HG03066 (cell line): ENCODE measurements around the gene ABR.

ENCODE experiments used
- ATAC-seq: cut with Tn5 transposase; IDR thresholded peaks from one replicate; pipeline ENCODE4 v1.9.1; 2021; ENCODE audit warnings: low read depth; ENCODE audit not compliant: unreplicated experiment

Gene ABR

DNA sequence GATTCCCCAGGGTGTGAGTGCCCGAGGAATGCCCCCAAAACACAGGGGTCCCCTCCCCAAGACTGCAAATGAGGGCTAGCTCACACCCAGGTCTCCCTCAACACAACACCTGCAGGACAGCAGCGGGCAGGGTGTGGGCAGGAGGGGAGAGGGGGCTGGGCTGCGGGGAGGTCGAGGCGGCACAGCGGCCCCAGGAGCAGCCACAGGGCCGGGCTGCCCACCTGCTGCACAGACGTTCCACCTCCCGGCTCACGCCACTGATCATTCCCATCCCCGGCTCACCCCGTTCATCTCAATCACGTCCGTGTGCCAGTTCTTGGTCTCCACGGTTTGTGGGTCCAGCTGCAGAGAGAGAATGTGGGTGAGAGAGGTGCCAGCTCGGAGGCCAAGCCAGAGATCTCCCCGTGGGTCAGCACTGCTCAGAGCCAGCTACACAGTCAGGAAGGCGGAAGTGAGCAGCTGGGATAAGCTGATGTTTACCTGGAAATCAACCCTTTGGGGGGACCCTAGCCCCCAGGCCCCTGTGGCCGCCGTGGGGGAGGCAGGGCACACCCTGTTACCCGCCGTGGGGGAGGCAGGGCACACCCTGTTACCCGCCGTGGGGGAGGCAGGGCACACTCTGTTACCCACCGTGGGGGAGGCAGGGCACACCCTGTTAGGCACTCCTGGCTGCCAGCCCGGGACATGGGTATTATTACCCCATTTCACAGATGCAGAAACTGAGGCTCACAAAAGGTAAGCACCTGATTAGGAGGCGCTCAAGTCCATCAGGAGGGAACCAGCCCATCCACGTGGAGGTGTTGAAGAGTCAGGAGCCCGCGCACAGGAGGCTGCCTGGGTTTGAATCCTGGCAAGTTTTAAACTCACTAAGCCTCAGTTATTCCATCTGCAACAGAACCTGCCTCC lies 166.7 kb downstream of the ABR start:
- ATAC-seq = no peak

DNA sequence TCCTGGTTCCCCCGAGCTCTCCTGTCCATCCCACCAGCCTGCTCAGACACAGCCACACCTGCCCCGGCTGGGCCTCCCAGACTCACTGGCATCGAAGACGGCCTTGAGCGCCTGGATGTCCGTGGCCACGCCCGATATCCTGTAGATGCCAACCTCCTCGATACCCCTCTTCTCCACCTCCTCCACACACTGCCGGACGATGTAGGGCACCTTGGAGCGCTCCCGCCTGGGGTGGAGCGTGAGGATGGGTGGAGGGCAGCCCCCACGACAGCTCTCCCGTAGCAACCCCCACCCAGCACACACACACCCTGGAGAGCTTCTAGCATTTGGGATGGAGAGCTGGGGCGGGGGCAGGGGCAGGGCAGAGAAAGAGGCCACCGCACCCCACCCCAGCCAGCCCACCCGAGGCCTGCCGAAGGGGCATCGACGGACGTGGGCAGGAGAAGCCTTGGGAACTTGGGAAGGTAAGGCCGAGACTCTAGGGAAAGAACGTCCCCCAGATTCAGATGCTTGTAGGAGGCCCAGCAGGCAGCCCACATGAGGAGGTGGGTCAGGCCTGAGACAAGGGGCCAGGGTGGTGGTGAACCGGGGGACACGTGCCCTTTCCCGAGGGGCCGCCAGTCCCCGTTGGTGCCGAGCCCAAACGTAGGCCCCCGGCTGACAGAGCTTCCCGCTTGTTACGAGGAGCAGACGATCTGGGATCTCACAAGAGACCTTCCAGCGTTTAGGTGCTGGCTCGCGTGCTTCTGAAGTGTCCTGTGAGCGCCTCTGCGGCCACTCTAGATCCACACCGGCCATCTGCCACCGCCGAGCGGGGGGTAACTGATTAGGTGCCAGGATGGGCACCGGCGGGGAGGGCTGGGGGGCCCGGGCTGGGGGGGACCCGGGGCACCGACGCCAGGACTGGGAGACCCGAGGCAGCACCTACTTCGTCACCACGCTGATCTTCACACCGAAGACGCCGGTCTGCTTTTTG lies 167.7 kb downstream of the ABR start:
- ATAC-seq = no peak

- ATAC-seq = no peak
These were observed 168.6 kb downstream of the ABR start for GRCh38 chr17:1011138-1011537.

- ATAC-seq = no peak
These were observed 169.2 kb downstream of the ABR start for GRCh38 chr17:1010586-1010985.

DNA sequence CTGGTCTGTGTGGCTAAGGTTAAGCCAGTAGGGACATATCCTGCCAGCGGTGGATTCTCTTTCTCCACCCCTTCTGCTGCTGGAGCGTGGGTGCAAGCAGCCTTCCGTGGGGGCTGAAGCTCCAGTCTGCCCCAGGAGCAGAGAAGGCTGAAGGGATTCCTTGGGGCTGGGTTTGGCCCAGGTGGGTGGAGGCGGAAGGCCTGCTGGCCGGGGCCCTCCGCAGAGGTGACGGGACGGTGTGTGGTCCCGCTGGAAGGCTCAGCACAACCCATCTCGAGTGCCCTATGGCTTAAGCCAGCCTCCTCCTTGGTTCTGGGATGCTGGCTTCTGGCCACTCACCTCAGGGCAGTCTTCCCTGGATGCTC lies 169.7 kb downstream of the ABR start:
- ATAC-seq = no peak

GRCh38 chr17:1009229-1010085 lies 170.3 kb downstream of the ABR start:
- ATAC-seq = no peak

- no peak for ATAC-seq
These were observed 171.6 kb downstream of the ABR start for GRCh38 chr17:1008008-1008761.

GRCh38 chr17:1007310-1008007 lies 172.3 kb downstream of the ABR start:
- ATAC-seq = no peak

GRCh38 chr17:1006054-1006453 lies 173.7 kb downstream of the ABR start:
- ATAC-seq = no peak

DNA sequence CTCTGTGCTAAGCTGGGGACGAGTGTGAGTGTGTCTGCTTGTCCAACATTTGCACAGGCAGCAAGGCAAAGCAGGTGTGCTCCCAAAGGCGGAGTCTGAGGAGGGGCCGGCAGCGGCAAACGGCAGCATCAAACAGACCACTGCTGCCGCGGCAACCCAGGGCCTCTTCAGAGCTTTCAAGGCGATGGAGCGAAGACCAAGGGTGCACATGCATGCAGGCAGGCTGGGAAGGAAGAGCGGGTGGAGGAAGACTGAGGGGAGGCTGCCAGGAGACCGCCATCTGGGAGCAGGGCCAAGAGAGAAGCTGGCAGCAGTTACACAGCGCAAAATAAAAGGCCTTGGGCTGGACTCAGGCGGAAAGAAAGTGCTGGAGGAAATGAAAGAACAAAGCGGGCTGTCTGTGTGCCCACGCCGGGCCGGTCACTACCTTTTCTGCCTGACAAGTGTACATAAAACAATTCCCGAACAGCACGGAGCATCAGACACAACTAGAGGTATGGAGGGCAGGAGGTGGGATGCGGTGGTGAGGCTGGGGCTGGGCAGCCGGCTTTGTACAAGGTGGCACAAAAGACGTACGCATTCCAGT lies 174.3 kb downstream of the ABR start:
- ATAC-seq = no peak

DNA sequence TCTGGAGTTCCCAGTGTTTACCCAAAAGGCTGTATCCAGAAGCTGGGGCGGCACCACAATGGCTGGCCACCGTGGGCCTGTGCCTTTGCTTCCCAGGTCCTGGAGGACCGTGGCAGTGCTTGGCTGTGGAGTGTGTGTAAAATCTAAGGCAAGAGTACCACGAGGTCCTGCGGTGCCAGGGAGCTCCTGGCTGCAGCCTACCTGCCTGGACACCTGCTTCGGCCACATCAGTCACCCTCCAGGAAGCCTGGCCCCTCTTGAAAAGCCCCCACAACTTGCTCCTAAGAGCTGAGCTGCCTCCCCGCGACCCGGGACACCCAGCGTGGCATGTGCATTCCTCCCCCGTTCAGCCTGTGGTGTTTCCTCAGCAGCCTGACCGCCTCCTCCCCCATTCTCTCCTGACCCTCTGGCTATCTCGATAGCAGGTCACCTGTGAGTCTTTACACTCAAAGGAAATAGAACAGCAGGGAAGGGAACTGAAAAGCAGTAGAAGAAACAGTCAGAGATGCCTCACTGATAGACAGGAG lies 174.9 kb downstream of the ABR start:
- ATAC-seq = no peak

DNA sequence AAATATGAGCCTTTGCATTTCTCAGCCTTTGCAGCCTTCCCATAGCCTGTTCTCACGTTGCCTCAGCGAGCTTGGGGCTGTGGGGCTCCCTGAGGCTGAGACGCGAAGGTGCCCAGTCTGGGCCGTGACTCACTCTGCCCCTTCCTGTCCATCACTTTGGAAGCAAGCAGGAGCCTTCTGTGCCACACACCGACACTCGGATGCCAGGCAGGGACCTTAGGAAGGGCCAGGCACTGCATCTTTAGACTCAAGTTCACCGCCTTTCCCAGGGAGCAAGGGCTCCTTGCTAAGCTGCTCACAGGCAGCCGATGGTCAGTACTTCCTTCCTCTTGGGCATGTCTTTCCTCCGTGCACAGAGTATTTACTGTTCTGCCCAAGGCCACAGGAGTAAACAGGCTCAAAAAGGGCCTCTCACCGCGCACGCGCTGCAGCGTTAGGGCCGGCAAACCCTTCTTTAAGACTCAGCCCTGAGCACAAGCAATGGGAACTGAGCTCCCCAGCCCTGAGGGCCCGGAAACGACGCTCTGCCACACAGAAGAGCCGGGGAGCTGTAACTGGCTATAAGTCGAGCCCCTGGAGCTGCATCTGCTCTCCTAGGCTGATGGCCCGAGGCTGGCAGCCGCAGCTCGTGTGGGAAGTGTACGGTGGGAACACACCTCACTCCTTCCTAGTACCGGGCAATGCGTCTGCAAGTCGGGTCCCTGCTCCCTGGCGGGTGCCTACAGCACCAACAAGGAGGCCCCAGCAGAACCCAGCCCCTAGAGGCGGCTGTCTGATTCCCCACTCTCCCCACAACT lies 175.6 kb downstream of the ABR start:
- no peak for ATAC-seq

- ATAC-seq = no peak
These were observed 176.2 kb downstream of the ABR start for GRCh38 chr17:1003633-1003971.

DNA sequence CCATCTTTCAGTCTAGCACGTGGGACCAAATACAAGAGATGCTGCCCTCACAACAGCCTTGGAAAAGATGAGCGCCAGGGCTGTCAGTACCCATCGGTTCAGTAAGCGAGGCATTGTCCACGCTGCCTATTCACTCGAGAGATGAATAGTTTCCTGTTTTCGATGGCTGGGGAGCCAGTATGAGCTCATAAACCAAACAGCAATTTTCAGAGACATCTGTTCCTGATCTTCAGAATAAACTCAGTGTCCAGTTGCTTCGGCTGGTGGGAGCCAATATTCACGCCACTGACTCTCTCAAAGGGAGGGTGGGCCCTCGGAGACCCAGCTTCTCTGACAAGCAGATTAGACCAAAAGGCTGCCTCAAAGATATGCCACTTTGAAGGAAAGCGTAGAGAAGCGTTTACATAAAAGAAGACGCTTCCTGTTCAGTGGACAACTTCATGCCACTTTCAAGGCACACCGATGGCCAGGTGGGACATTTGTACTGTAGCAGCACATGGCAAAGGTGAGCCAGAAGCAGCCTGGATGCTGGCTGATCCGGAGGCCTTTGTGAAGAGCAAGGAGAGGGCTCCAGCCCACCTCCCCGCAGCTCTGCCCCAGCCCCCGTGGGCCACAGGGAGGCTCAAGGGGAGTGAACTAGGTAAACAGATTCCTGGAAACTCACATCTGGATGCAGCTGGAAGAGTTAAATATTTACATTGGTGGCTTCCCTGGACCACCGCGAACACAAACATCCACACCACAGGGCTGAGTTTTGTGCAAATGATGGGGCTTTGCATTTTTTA lies 176.8 kb downstream of the ABR start:
- no peak for ATAC-seq

- ATAC-seq = no peak
These were observed 177.4 kb downstream of the ABR start for GRCh38 chr17:1002412-1002753.

DNA sequence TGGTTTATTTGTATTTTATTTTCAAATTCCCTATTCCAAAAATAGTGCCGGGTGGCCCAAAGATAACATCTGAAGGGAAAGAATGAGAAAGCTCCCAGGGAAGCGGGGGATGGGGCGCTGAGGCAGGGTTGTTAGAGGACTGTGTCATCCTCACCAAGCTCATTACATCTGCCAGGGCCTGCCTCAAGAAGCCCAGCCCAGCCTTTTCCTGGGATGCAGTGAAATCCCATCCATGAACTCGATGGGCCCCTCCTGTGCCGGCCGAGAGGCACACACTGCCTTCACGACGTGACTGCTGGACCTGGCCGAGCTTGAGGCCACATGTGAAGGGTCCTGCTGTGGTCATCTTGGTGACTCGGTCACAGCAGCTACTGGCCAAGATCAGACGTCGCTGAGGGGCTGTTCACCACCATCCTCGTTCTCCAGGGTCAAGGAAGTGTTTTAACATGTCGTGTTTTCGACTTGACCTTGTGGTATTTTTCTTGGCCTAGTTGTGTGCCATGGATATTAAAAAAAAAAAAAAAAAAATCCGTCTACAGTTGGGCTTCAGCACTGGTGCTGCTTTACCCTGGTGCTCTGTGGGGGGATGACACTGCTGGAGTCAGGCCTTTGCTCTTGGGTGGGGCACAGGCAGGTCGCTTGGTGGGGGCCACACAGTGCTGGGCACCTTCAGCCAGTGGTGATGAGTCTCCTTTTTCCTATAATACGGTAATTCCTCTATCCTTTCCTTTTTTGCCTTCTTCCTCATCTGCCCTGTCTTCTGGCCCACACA lies 178.0 kb downstream of the ABR start:
- no peak for ATAC-seq
